GM21367 (cell line): ENCODE measurements around the gene CDK8.

Experiments used
- ATAC-seq: cut with Tn5 transposase; IDR thresholded peaks from one replicate; pipeline ENCODE4 v1.9.1; 2021; ENCODE audit not compliant: unreplicated experiment

The CDK8 gene

DNA sequence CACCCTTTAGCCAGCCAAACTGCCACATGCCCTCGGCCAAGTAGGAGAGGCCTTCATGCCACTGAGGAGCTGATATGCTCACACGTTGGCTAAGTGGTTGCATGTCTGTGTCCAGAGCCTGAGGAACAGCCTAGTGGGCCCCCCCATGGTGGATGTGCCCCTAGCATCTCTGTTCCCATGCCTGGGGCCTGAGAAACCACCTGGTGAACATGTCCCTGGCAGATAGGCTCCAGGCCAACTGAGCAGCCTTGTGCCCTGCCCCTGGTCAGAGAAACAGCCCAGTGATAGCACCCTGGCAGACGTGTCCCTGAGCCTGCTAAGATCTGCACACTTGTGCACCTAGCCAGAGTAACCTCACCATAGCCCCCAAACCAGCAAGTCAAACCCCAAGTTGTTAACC lies 181.7 kb downstream of the CDK8 start:
- no peak for ATAC-seq

DNA sequence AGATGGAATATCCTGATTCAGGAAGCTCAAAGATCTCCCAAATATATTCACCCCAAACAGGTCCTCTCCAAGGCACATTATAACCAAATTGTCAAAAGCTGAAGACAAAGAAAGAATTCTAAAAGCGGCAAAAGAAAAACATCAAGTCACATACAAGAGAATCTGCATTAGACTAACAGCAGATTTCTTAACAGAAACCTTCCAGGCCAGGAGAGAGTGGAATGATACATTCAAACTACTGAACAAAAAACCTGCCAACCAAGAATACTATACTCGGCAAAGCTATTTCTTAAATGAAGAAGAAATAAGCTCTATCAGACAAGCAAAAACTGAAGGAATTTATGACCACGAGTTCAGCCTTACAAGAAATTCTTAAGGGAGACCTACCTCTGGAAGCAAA lies 183.0 kb downstream of the CDK8 start:
- ATAC-seq = no peak

DNA sequence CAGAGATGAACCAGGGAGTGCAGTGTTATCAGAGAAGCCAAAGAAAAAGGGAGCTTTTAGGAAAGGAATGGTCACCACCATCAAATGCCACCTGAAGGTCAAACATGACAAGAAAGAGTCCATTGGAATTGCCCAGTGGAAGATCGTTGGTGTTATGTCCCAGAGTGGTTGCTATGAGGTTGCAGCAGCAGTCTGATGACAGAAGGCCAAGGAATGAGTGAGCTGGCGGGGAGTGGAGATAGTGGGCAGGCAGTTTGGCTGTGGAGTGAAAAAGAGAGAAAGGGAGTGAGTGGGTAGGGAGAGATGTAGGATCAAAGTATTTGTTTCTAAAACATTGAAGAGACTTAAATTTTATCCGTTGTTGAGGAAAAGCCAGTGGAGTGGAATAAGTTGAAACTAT lies 186.2 kb downstream of the CDK8 start:
- no peak for ATAC-seq

DNA sequence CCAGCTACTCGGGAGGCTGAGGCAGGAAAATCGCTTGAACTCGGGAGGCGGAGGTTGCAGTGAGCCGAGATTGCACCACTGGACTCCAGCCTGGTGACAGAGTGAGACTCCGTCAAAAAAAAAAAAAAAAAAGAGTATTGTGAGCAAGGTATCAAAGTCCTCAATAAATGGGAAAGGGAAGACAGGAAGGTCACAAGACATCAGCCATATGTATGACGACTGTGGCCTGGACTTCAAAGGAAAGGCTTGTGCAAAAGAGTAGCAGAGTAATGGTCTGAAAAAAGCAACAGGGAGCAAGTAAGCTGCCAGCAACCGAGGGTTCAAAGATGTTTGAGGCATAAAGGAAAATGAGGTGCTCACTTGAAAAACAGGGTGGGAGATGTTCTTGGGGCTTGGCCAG lies 187.5 kb downstream of the CDK8 start:
- ATAC-seq = no peak

DNA sequence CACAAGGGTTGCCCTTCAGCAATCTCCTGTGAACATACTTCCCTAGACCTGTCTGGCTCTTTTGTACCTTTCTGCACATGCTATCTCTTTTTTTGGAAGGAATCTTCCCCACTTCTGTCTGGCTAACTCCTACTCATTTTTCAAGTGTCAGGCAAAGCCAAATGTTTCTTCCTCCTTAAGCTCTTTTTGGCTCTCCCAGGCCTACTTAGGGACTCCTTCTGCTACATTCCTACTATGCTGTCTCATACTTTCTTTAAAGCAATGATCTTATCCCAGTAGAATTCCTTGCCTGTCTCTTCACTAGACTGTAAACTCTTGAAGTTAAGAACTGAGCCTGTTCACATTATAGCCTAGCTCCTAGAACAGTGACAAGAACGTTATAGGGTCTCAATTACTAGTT lies 188.6 kb downstream of the CDK8 start:
- no peak for ATAC-seq

DNA sequence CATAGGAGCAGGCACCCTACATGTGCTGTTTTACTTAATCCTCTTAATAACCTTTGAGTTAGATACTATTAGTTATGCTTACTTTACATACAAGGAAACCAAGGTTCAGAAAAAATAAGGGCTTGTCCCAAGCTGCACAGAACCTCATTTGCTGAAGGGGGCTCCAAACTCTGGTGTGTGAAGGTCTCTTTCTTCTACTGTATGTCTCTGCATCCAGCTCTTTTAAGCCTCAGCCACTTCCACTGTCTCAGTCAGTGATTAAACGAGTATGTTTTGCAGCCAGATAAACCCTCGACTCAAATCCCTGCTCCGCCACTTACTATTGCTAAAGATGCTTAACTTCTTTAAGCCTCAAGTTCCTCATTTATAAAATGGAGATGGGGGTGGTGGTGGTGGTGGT lies 191.2 kb downstream of the CDK8 start:
- no peak for ATAC-seq

DNA sequence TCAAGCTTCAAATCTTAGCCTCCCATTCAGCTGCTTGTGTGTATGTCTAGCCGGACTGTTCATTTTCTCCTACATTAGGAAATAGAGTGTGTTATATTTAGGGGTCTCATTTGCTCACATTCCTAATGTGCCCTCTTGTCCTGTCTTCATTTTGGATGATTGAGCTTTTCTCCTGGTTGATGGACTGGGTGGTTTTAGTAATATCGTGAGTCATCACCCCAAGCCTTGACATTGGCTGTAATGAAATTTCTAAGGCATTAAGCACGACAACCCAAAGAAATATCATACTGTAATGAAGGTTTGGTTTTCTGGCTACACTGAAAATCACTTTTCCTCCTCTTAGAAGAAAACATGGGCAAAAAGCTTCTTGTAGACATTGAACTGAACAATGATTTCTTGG lies 192.8 kb downstream of the CDK8 start:
- ATAC-seq = no peak

DNA sequence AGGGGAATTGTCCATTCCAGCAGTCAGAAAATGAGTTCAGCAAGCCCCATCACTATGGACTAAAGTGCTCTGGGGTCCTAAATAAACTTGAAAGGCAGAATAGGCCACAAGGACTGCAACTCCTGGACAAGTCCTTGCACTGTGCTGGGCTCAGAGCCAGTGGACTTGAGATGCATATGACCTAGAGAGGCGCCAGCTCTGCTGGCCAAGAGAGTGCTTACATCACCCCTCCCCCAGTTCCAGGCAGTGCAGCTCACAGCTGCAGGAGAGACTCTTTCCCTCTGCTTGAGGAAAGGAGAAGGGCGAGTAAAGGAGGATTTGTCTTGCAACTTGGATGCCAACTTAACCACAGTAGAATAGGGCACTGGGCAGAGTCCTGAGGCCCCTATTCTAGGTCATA lies 194.1 kb downstream of the CDK8 start:
- no peak for ATAC-seq

DNA sequence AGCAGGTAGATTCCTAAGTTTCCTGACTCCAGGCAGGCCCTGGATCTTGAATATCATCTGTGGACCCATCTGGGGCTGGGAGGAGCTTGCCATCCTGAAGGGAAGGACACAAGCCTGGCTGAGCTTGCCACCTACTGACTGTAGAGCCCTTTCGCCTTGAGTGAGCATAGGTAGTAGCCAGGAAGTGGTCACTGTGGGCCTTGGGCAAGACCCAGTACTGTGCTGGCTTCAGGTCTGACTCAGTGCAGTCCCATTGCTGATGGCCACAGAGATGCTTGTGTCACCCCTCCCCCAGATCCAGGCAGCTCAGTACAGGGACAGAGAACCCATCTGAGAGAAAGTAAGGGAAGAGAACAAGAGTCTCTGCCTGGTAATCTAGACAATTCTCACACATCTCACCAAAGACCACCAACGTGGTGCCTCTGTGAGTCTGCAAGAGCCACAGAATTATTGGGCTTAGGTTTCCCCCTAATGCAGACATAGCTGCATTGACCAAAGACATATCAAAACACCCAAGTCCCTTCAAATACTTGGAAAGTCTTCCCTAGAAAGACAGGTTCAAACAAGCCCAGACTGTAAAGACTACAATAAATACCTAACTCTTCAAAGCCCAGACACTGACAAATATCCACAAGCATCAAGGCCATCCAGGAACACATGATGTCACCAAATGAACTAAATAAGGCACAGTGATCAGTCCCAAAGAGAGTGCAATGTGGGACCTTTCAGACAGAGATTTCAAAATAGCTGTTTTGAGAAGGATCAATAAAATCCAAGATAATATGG lies 195.3 kb downstream of the CDK8 start:
- no peak for ATAC-seq
